SK-N-SH treated with all-trans-retinoic acid at 6 μM for 48 hours (cell line): ENCODE measurements around the gene EXOSC3.
"Not testable (repeated sequence)": the region's sequence is repeated elsewhere in the genome, so short reads cannot be mapped to it uniquely, and the experiment has no call there.

ENCODE experiments used
- CSRNP3 ChIP-seq: fragments of 250-450 bp; sonication (Bioruptor Pico); IDR thresholded peaks from 2 replicates; pipeline ENCODE4 v1.5.1; 2021; ENCODE audit warnings: mild to moderate bottlenecking, moderate library complexity
- PATZ1 ChIP-seq: fragments of 250-450 bp; sonication (Bioruptor Pico); IDR thresholded peaks from 2 replicates; pipeline ENCODE4 v1.8.0; 2020; ENCODE audit warnings: mild to moderate bottlenecking, moderate library complexity, borderline replicate concordance
- SNAI2 ChIP-seq: fragments of 250-450 bp; sonication (Bioruptor Pico); IDR thresholded peaks from 2 replicates; pipeline ENCODE4 v1.5.0; 2020; ENCODE audit warnings: mild to moderate bottlenecking, moderate library complexity

- TF ChIP-seq SNAI2; CSRNP3 (CRISPR knock-in tag); PATZ1: not testable (repeated sequence)
Observed at GRCh38 chr9:37752112-37752511, 32.8 kb downstream of the EXOSC3 start.
